AG09319 (cell line): ENCODE data around the gene IQCN.

Experiments used
- DNase-seq: peaks from one replicate; pipeline ENCODE4 v3.0.0-alpha.2; 2010; ENCODE audit warnings: low read depth; ENCODE audit errors: extremely low read depth
- TF ChIP-seq, protein P1 (sequence below): IDR thresholded peaks from 2 replicates; pipeline ENCODE4 v1.5.1; 2011; ENCODE audit warnings: low read depth, mild to moderate bottlenecking, inconsistent platforms, low read length, moderate library complexity

Gene IQCN

GRCh38 chr19:18220632-18221275, 53.5 kb downstream of the IQCN start:
- TF ChIP-seq, protein P1, sequence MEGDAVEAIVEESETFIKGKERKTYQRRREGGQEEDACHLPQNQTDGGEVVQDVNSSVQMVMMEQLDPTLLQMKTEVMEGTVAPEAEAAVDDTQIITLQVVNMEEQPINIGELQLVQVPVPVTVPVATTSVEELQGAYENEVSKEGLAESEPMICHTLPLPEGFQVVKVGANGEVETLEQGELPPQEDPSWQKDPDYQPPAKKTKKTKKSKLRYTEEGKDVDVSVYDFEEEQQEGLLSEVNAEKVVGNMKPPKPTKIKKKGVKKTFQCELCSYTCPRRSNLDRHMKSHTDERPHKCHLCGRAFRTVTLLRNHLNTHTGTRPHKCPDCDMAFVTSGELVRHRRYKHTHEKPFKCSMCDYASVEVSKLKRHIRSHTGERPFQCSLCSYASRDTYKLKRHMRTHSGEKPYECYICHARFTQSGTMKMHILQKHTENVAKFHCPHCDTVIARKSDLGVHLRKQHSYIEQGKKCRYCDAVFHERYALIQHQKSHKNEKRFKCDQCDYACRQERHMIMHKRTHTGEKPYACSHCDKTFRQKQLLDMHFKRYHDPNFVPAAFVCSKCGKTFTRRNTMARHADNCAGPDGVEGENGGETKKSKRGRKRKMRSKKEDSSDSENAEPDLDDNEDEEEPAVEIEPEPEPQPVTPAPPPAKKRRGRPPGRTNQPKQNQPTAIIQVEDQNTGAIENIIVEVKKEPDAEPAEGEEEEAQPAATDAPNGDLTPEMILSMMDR: no peak
- DNase-seq: no peak

DNA sequence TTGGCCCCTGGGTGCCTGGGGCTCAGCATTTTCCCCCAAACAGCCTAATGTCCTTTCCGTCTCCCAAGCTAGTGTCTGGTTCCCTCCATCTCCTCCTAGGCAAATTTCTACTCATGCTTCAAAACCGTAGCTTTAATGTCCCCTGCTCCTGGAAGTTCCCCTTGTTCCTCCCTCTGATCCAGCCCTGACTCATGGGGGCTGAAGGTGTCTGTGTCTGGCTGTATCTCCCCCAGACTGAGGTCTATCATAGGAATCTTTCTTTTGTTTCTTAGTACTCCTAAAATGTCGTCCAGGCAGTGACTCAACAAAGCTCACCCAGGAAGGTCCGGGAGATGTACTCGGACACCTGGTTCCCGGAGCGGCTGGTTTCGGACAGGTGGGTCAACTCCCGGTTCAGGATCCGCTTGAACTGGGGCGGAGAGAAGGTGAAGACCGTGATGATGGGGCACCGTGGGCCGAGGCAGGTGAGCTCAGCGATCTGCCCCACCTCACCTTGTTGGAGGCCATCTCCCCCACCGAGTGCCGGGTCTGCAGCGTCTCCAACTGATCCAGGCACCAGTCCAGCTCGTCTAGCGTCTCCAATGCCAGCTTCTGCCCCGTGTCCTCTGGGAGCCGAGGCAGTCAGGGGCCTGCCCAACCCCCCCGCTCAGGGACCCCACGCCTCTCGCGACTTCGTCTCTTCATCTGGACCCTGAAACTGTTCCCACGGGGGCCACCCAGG, 54.2 kb downstream of the IQCN start:
- DNase-seq: no peak
- TF ChIP-seq, protein P1: no peak

DNA sequence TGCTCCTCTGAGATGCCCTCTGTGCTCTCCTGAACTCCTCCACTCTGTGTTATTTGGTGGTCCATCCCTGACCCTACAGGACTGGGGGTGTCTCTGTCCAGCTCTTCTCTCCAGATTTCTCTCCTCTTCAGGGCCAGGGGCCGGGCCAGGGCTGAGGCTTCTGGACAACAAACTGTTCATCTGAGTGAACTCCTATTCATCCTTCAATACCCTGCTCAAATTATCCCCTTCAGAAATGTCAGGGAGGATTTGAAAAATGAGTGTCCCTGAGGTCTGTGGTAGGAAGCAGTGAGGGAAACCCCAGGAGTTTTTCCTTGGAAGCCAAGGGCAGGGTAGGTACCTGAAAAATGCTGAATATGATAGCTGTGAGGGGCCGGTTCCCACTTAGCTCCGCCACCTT, 55.7 kb downstream of the IQCN start:
- DNase-seq: no peak

GRCh38 chr19:18218159-18218558, 56.1 kb downstream of the IQCN start:
- DNase-seq: no peak
- TF ChIP-seq, protein P1: no peak

More for the DNA sequence above, 55.7 kb downstream of the IQCN start:
- TF ChIP-seq, protein P1: no peak

GRCh38 chr19:18216789-18217188, 57.5 kb downstream of the IQCN start:
- DNase-seq: no peak
- TF ChIP-seq, protein P1: no peak

DNA sequence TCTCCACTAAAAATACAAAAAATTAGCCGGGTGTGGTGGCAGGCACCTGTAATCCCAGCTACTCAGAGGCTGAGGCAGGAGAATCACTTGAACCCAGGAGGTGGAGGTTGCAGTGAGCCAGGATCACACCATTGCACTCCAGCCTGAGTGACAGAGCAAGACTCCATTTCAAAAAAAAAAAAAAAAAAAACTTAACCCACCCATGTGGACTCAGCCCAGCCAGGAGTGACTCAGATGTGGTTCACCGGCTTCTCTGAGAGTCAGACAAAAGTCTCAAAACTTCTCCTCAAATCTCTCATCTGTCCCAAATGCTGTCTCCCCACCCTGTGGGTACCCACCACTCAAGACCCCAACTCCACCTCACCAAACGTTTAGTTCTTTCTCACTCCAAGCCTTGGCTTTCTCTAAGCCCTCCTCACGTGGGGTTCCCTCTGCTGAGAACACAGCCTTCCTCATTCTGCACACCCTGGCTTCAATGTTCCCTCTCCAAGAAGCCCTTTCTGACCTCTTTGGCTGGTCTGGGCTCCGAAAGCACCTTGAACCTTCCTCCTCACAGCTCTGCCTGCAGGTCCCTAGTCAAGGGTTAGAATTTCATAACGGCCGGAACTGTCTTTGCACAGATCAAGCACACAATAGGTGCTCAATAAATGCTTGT, 59.3 kb downstream of the IQCN start:
- DNase-seq: no peak

More for the DNA sequence above, 59.3 kb downstream of the IQCN start:
- TF ChIP-seq, protein P1: no peak
